Activated naive CD4-positive, alpha-beta T cell treated with anti-CD3 and anti-CD28 coated beads, Interleukin-2, amount 50 U/mL, for 24 hours (primary cell): ENCODE measurements around the gene MTMR3.

Experiments
- H3K27ac Mint-ChIP-seq: one replicate; pipeline ENCODE4 v1.8.0; 2021; ENCODE audit warnings: mild to moderate bottlenecking, mixed read lengths
- H3K27me3 Mint-ChIP-seq: one replicate; pipeline ENCODE4 v1.8.0; 2021; ENCODE audit warnings: mixed read lengths
- H3K36me3 Mint-ChIP-seq: one replicate; pipeline ENCODE4 v1.8.0; 2021; ENCODE audit warnings: mixed read lengths
- H3K4me1 Mint-ChIP-seq: one replicate; pipeline ENCODE4 v1.8.0; 2021; ENCODE audit warnings: mixed read lengths
- H3K4me3 Mint-ChIP-seq: one replicate; pipeline ENCODE4 v1.8.0; 2021; ENCODE audit warnings: mild to moderate bottlenecking, mixed read lengths
- H3K9me3 Mint-ChIP-seq: one replicate; pipeline ENCODE4 v1.8.0; 2021; ENCODE audit warnings: mixed read lengths

The MTMR3 gene

GRCh38 chr22:30027169-30027568 lies 144.2 kb downstream of the MTMR3 start:
- peaks cover 6% of the 10 kb centered on the region for H3K4me1 Mint-ChIP-seq
- peaks cover 8% of the 10 kb centered on the region for H3K36me3 Mint-ChIP-seq
- H3K4me3 Mint-ChIP-seq, result no peak overlapping the region
- H3K27me3 Mint-ChIP-seq, result no peaks in the 10 kb centered on the region
- no peaks in the 10 kb centered on the region for H3K9me3 Mint-ChIP-seq
- H3K27ac Mint-ChIP-seq, result no peak overlapping the region

GRCh38 chr22:30027791-30028190 lies 144.8 kb downstream of the MTMR3 start:
- peaks cover 6% of the 10 kb centered on the region for H3K4me1 Mint-ChIP-seq
- no peaks in the 10 kb centered on the region for H3K9me3 Mint-ChIP-seq
- H3K27me3 Mint-ChIP-seq, result no peaks in the 10 kb centered on the region
- peaks cover 8% of the 10 kb centered on the region for H3K36me3 Mint-ChIP-seq
- peak overlapping the region; percentile 55 for H3K27ac Mint-ChIP-seq
- no peak overlapping the region for H3K4me3 Mint-ChIP-seq

GRCh38 chr22:30028731-30029130 lies 145.8 kb downstream of the MTMR3 start:
- H3K27ac Mint-ChIP-seq, result no peak overlapping the region
- peaks cover 5% of the 10 kb centered on the region for H3K36me3 Mint-ChIP-seq
- H3K4me3 Mint-ChIP-seq, result no peak overlapping the region
- no peaks in the 10 kb centered on the region for H3K4me1 Mint-ChIP-seq
- no peaks in the 10 kb centered on the region for H3K27me3 Mint-ChIP-seq
- no peaks in the 10 kb centered on the region for H3K9me3 Mint-ChIP-seq

GRCh38 chr22:30029512-30029911 lies 146.5 kb downstream of the MTMR3 start:
- H3K4me1 Mint-ChIP-seq, result no peaks in the 10 kb centered on the region
- no peaks in the 10 kb centered on the region for H3K9me3 Mint-ChIP-seq
- peaks cover 3% of the 10 kb centered on the region for H3K36me3 Mint-ChIP-seq
- no peak overlapping the region for H3K4me3 Mint-ChIP-seq
- H3K27ac Mint-ChIP-seq, result no peak overlapping the region
- no peaks in the 10 kb centered on the region for H3K27me3 Mint-ChIP-seq

GRCh38 chr22:30030329-30030728 lies 147.4 kb downstream of the MTMR3 start:
- Mint-ChIP-seq H3K4me3 (no peak overlapping the region), H3K36me3 (peaks cover 1% of the 10 kb centered on the region), H3K9me3 (no peaks in the 10 kb centered on the region), H3K4me1 (no peaks in the 10 kb centered on the region), H3K27me3 (no peaks in the 10 kb centered on the region), H3K27ac (no peak overlapping the region)

GRCh38 chr22:30031328-30031727 lies 148.4 kb downstream of the MTMR3 start:
- Mint-ChIP-seq H3K4me3 (no peak overlapping the region), H3K4me1 (no peaks in the 10 kb centered on the region), H3K27ac (peak overlapping the region; percentile 62), H3K27me3 (no peaks in the 10 kb centered on the region), H3K9me3 (no peaks in the 10 kb centered on the region), H3K36me3 (no peaks in the 10 kb centered on the region)

- no peak overlapping the region for H3K4me3 Mint-ChIP-seq
- H3K36me3 Mint-ChIP-seq, result no peaks in the 10 kb centered on the region
- H3K9me3 Mint-ChIP-seq, result no peaks in the 10 kb centered on the region
- no peaks in the 10 kb centered on the region for H3K27me3 Mint-ChIP-seq
- no peaks in the 10 kb centered on the region for H3K4me1 Mint-ChIP-seq
- H3K27ac Mint-ChIP-seq, result no peak overlapping the region
Measured at GRCh38 chr22:30031764-30032455, 148.9 kb downstream of the MTMR3 start.

GRCh38 chr22:30033137-30033536 lies 150.2 kb downstream of the MTMR3 start:
- Mint-ChIP-seq H3K27ac (no peak overlapping the region), H3K4me1 (no peaks in the 10 kb centered on the region), H3K27me3 (no peaks in the 10 kb centered on the region), H3K9me3 (no peaks in the 10 kb centered on the region), H3K4me3 (no peak overlapping the region), H3K36me3 (no peaks in the 10 kb centered on the region)

GRCh38 chr22:30033901-30034300 lies 150.9 kb downstream of the MTMR3 start:
- Mint-ChIP-seq H3K4me3 (no peak overlapping the region), H3K27ac (peak overlapping the region; percentile 77), H3K27me3 (no peaks in the 10 kb centered on the region), H3K4me1 (no peaks in the 10 kb centered on the region), H3K9me3 (no peaks in the 10 kb centered on the region), H3K36me3 (no peaks in the 10 kb centered on the region)

GRCh38 chr22:30036656-30037055 lies 153.7 kb downstream of the MTMR3 start:
- H3K9me3 Mint-ChIP-seq, result no peaks in the 10 kb centered on the region
- H3K4me3 Mint-ChIP-seq, result no peak overlapping the region
- no peak overlapping the region for H3K27ac Mint-ChIP-seq
- no peaks in the 10 kb centered on the region for H3K36me3 Mint-ChIP-seq
- no peaks in the 10 kb centered on the region for H3K4me1 Mint-ChIP-seq
- H3K27me3 Mint-ChIP-seq, result no peaks in the 10 kb centered on the region

- no peak overlapping the region for H3K27ac Mint-ChIP-seq
- H3K4me1 Mint-ChIP-seq, result no peaks in the 10 kb centered on the region
- peaks cover 1% of the 10 kb centered on the region for H3K36me3 Mint-ChIP-seq
- H3K27me3 Mint-ChIP-seq, result peaks cover 3% of the 10 kb centered on the region
- H3K9me3 Mint-ChIP-seq, result no peaks in the 10 kb centered on the region
- no peak overlapping the region for H3K4me3 Mint-ChIP-seq
Measured at GRCh38 chr22:30038219-30038618, 155.2 kb downstream of the MTMR3 start.

- H3K27ac Mint-ChIP-seq, result no peak overlapping the region
- peaks cover 1% of the 10 kb centered on the region for H3K36me3 Mint-ChIP-seq
- no peaks in the 10 kb centered on the region for H3K9me3 Mint-ChIP-seq
- no peak overlapping the region for H3K4me3 Mint-ChIP-seq
- H3K27me3 Mint-ChIP-seq, result peaks cover 3% of the 10 kb centered on the region
- H3K4me1 Mint-ChIP-seq, result no peaks in the 10 kb centered on the region
Measured at GRCh38 chr22:30040499-30041260, 157.7 kb downstream of the MTMR3 start.

- H3K9me3 Mint-ChIP-seq, result no peaks in the 10 kb centered on the region
- no peak overlapping the region for H3K27ac Mint-ChIP-seq
- peaks cover 1% of the 10 kb centered on the region for H3K36me3 Mint-ChIP-seq
- H3K4me3 Mint-ChIP-seq, result no peak overlapping the region
- H3K4me1 Mint-ChIP-seq, result no peaks in the 10 kb centered on the region
- H3K27me3 Mint-ChIP-seq, result peaks cover 3% of the 10 kb centered on the region
Measured at GRCh38 chr22:30041475-30041874, 158.5 kb downstream of the MTMR3 start.

- Mint-ChIP-seq H3K27ac (no peak overlapping the region), H3K36me3 (peaks cover 1% of the 10 kb centered on the region), H3K27me3 (peaks cover 3% of the 10 kb centered on the region), H3K9me3 (no peaks in the 10 kb centered on the region), H3K4me1 (peaks cover 3% of the 10 kb centered on the region), H3K4me3 (no peak overlapping the region)
Measured at GRCh38 chr22:30041881-30042280, 158.9 kb downstream of the MTMR3 start.

GRCh38 chr22:30043161-30043560 lies 160.2 kb downstream of the MTMR3 start:
- Mint-ChIP-seq H3K9me3 (no peaks in the 10 kb centered on the region), H3K4me3 (no peak overlapping the region), H3K27ac (no peak overlapping the region), H3K4me1 (peaks cover 12% of the 10 kb centered on the region), H3K36me3 (peaks cover 1% of the 10 kb centered on the region), H3K27me3 (peaks cover 3% of the 10 kb centered on the region)

- no peak overlapping the region for H3K27ac Mint-ChIP-seq
- H3K9me3 Mint-ChIP-seq, result no peaks in the 10 kb centered on the region
- peaks cover 1% of the 10 kb centered on the region for H3K36me3 Mint-ChIP-seq
- peaks cover 3% of the 10 kb centered on the region for H3K27me3 Mint-ChIP-seq
- H3K4me3 Mint-ChIP-seq, result no peak overlapping the region
- H3K4me1 Mint-ChIP-seq, result peaks cover 12% of the 10 kb centered on the region
Measured at GRCh38 chr22:30044369-30044768, 161.4 kb downstream of the MTMR3 start.
